ENCODE measurements around the gene NDUFAF2.
"Not testable (repeated sequence)": the region's sequence is repeated elsewhere in the genome, so short reads cannot be mapped to it uniquely, and the experiment has no call there.

NDUFAF2 gene

GRCh38 chr5:61019642-61020041, 74.6 kb downstream of the NDUFAF2 start:
- H3K4me3 ChIP-seq (replicated peaks; ENCODE audit: low read depth, low read length): no peak overlapping the region
- no peak for TF ChIP-seq CTCF (IDR thresholded peaks at IDR 0.05; ENCODE audit: low read length, missing control alignments)

DNA sequence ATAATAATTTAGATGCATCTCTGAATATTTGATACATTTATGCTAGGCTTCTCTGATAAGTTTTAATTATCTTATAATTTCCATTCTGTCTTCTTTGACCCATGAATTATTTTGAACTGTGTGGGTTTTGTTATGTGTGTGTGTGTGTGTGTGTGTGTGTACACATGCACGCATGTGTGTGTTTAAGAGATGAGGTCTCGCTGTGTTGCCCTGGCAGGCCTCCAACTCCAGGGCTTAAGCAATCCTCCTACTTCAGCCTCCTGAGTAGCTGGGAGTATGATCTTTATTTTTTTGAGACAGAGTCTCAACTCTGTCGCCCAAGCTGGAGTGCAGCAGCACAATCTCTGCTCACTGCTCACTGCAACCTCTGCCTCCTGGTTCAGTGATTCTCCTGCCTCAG, 75.4 kb downstream of the NDUFAF2 start:
- no peak overlapping the region for H3K4me3 ChIP-seq (replicated peaks; ENCODE audit: low read depth, low read length)
- peak; percentile 86 for DNase-seq (ENCODE audit: low read depth)
- TF ChIP-seq CTCF (IDR thresholded peaks at IDR 0.05; ENCODE audit: low read length, missing control alignments): no peak

More at GRCh38 chr5:61019642-61020041, 74.6 kb downstream of the NDUFAF2 start:
- DNase-seq (ENCODE audit: low read depth): peak; percentile 20

DNA sequence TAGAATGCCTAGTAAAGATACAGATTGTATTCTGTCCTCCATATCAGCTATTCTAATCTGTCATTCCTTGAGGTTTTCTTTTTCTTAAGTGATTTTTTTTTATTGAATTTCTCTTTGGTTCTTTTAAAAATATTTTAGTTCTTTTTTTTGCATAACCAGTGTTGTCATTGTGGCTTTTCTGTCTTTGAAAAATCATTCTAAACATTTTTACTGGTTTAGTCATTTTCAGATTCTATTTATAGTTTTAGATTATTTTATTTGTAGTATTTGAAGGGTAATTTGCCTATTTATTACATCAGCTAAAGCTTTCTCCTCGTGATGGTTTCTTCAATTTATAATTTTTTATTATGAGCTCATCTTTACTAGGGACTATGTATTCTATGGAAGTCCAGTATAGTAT, 78.1 kb downstream of the NDUFAF2 start:
- peak; percentile 54 for DNase-seq (ENCODE audit: low read depth)
- H3K4me3 ChIP-seq (replicated peaks; ENCODE audit: low read depth, low read length): no peak overlapping the region
- TF ChIP-seq CTCF (IDR thresholded peaks at IDR 0.05; ENCODE audit: low read length, missing control alignments): no peak

DNA sequence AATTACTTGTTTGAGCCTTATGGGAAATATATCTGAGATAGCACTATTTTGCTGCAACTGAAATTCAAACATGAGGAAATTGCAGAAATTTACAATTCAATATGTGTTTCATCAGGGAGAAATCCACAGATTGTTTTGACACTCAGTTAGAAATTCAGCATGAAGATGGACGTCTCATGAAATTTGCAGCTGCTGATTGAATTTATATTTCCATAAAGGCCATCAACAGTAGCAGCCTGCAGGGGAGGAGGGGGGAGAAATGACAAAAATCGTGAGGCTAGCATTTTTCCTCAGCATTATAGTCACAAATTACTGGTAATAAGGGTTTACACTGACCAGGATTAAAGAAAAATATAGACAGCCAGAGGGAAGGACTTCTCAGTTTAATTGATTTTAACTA, 81.0 kb downstream of the NDUFAF2 start:
- no peak for DNase-seq (ENCODE audit: low read depth)
- H3K4me3 ChIP-seq (replicated peaks; ENCODE audit: low read depth, low read length): no peak overlapping the region
- no peak for TF ChIP-seq CTCF (IDR thresholded peaks at IDR 0.05; ENCODE audit: low read length, missing control alignments)

DNA sequence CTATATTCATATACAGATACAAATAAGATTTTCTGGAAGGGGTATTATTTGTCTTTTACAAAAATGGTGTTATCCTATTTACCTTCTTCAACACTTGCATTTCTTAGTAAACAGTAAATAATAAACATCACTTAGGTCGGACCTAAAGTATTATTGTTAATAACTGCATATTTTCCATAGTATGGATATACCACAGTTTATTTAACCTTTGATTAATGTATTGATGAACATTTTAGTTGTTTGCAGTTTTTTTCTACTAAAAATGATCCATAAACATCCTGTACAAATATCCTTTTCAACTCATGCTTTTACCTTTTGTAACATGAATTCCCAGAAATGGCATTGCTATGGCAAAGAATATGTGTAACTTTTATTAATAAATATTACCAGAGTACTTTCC, 83.4 kb downstream of the NDUFAF2 start:
- TF ChIP-seq CTCF (IDR thresholded peaks at IDR 0.05; ENCODE audit: low read length, missing control alignments): no peak
- H3K4me3 ChIP-seq (replicated peaks; ENCODE audit: low read depth, low read length): no peak overlapping the region
- no peak for DNase-seq (ENCODE audit: low read depth)

DNA sequence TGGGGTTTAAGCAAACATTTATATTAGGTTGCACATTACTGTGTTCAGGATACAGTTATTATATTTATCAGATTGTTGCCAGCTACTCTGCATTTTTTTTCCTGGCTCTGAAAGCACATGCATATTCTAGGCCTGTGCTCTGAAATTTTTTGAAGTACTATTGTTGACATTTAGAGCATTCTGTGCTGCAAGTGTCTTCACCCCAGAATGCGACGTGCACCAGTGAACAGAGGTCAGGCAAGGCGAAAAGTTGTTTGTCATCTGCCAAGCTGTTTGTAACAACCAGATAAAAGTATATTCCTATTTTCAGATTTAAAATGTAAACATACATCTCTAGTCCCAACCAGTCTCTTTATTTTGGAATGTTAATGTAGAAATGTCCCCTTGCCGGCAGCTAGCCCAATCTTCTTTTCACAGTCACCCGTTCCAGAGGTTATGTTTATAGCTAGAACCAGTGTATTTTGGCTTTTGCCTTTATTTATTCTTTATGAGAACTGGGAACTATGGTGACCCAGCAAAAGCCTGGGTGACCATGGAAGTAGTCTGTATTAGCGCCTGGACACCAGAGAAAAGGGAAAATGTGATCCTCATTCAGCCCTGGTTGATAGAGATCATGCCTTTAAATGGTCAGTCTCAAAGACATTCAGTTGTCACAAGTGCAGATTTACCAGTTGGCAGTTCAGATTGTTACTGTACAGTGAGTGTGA, 84.6 kb downstream of the NDUFAF2 start:
- TF ChIP-seq CTCF (IDR thresholded peaks at IDR 0.05; ENCODE audit: low read length, missing control alignments): no peak
- no peak overlapping the region for H3K4me3 ChIP-seq (replicated peaks; ENCODE audit: low read depth, low read length)
- no peak for DNase-seq (ENCODE audit: low read depth)

GRCh38 chr5:61030163-61030482, 85.1 kb downstream of the NDUFAF2 start:
- no peak overlapping the region for H3K4me3 ChIP-seq (replicated peaks; ENCODE audit: low read depth, low read length)
- no peak for TF ChIP-seq CTCF (IDR thresholded peaks at IDR 0.05; ENCODE audit: low read length, missing control alignments)
- DNase-seq (ENCODE audit: low read depth): no peak

GRCh38 chr5:61031301-61031700, 86.3 kb downstream of the NDUFAF2 start:
- not testable (repeated sequence) for H3K4me3 ChIP-seq (replicated peaks; ENCODE audit: low read depth, low read length); DNase-seq (ENCODE audit: low read depth)
